Calu3 (cell line): ENCODE results near the gene FSIP1. TPM values are rescaled to one million over a fixed set of nuclear protein-coding genes. Genes with fewer than 3 reads are reported as not detected.

Experiments
- BruUV-seq: library from RNA; stranded (reverse); fragments of 400-500 nt; replicated peaks from 2 replicates; lab custom pipeline; 2021; lab: Mats Ljungman, UMichigan
- CTCF ChIA-PET: fragments of 300-600 bp; sonication (Branson Sonifier 250); formaldehyde crosslinking; loops from one replicate; lab custom pipeline; 2022; ENCODE audit warnings: antibody characterized with exemption; lab: Charles Lee
- DNase-seq: peaks from one replicate; pipeline ENCODE4 v3.0.0; 2022
- H3K27ac Mint-ChIP-seq: one replicate; pipeline ENCODE4 v1.8.0; 2022; ENCODE audit warnings: mixed read lengths; ENCODE audit not compliant: unreplicated experiment
- H3K27me3 Mint-ChIP-seq: one replicate; pipeline ENCODE4 v1.8.0; 2022; ENCODE audit warnings: mixed read lengths; ENCODE audit not compliant: unreplicated experiment
- H3K36me3 Mint-ChIP-seq: one replicate; pipeline ENCODE4 v1.8.0; 2022; ENCODE audit warnings: mild to moderate bottlenecking, moderate library complexity, mixed read lengths; ENCODE audit not compliant: insufficient read depth, unreplicated experiment
- H3K4me1 Mint-ChIP-seq: one replicate; pipeline ENCODE4 v1.8.0; 2022; ENCODE audit warnings: mild to moderate bottlenecking, low read depth, mixed read lengths; ENCODE audit not compliant: unreplicated experiment
- H3K4me3 Mint-ChIP-seq: one replicate; pipeline ENCODE4 v1.8.0; 2022; ENCODE audit warnings: mild to moderate bottlenecking, low read depth, moderate library complexity, mixed read lengths; ENCODE audit not compliant: unreplicated experiment
- H3K9me3 Mint-ChIP-seq: one replicate; pipeline ENCODE4 v1.8.0; 2022; ENCODE audit warnings: low read depth, mixed read lengths; ENCODE audit not compliant: unreplicated experiment
- CTCF ChIP-seq: fragments of 200-600 bp; IDR thresholded peaks from one replicate; pipeline ENCODE4 v1.8.0; 2022; ENCODE audit warnings: antibody characterized with exemption; ENCODE audit not compliant: unreplicated experiment
- intact Hi-C: fragments of 100-400 bp; cut with micrococcal nuclease; formaldehyde crosslinking; loops from one replicate; pipeline ENCODE4 v1.10.0; 2022; ENCODE audit not compliant: unreplicated experiment
- total RNA-seq: library from RNA; stranded (reverse); gene quantifications from 2 replicates; pipeline ENCODE4 v1.2.3, GENCODE V29; 2022

Gene FSIP1
- total RNA-seq, 1 experiment from 2014 or later: 0.28 TPM

GRCh38 chr15:39668457-39668856 is 114.2 kb downstream of the FSIP1 start:
- H3K9me3 Mint-ChIP-seq: no peaks in the 10 kb centered on the region
- H3K27ac Mint-ChIP-seq: no peak overlapping the region
- no peak for TF ChIP-seq CTCF
- no peak overlapping the region for H3K4me3 Mint-ChIP-seq
- CTCF ChIA-PET: interaction anchor here (1.6 kb wide), 1 partner anchor 27 kb away, joined by 3 read pairs; no protein-coding TSS in a partner anchor
- H3K27me3 Mint-ChIP-seq: no peaks in the 10 kb centered on the region
- intact Hi-C loops: loop anchor here (10.0 kb wide), 1 partner anchor 74 kb away; no protein-coding TSS in a partner anchor
- no peaks in the 10 kb centered on the region for H3K36me3 Mint-ChIP-seq
- no TSS peak for BruUV-seq
- H3K4me1 Mint-ChIP-seq: no peaks in the 10 kb centered on the region
- no peak for DNase-seq

GRCh38 chr15:39667382-39668127 is 115.1 kb downstream of the FSIP1 start:
- Mint-ChIP-seq H3K9me3 (no peaks in the 10 kb centered on the region), H3K27ac (no peak overlapping the region), H3K27me3 (no peaks in the 10 kb centered on the region), H3K36me3 (no peaks in the 10 kb centered on the region), H3K4me1 (no peaks in the 10 kb centered on the region), H3K4me3 (no peak overlapping the region)
- TF ChIP-seq CTCF: no peak
- CTCF ChIA-PET: interaction anchor here (1.6 kb wide), 1 partner anchor 26 kb away, joined by 3 read pairs; no protein-coding TSS in a partner anchor
- BruUV-seq: no TSS peak
- DNase-seq: no peak
- intact Hi-C loops: loop anchor here (10.0 kb wide), 1 partner anchor 73 kb away; no protein-coding TSS in a partner anchor

GRCh38 chr15:39666677-39667076 is 116.0 kb downstream of the FSIP1 start:
- H3K27me3 Mint-ChIP-seq: no peaks in the 10 kb centered on the region
- H3K36me3 Mint-ChIP-seq: no peaks in the 10 kb centered on the region
- intact Hi-C loops: loop anchor here (10.0 kb wide), 1 partner anchor 72 kb away; no protein-coding TSS in a partner anchor
- BruUV-seq: no TSS peak
- no peak for DNase-seq
- no peak overlapping the region for H3K27ac Mint-ChIP-seq
- CTCF ChIA-PET: interaction anchor here (1.6 kb wide), 1 partner anchor 25 kb away, joined by 3 read pairs; no protein-coding TSS in a partner anchor
- H3K9me3 Mint-ChIP-seq: no peaks in the 10 kb centered on the region
- no peaks in the 10 kb centered on the region for H3K4me1 Mint-ChIP-seq
- no peak for TF ChIP-seq CTCF
- no peak overlapping the region for H3K4me3 Mint-ChIP-seq

GRCh38 chr15:39665629-39666250 is 116.9 kb downstream of the FSIP1 start:
- Mint-ChIP-seq H3K9me3 (no peaks in the 10 kb centered on the region), H3K4me3 (no peak overlapping the region), H3K36me3 (no peaks in the 10 kb centered on the region), H3K4me1 (no peaks in the 10 kb centered on the region), H3K27ac (no peak overlapping the region), H3K27me3 (no peaks in the 10 kb centered on the region)
- CTCF ChIA-PET: interaction anchor here (0.7 kb wide), 2 partner anchors 41 to 379 kb away, joined by 3 read pairs; no protein-coding TSS in a partner anchor
- intact Hi-C loops: loop anchor here (10.0 kb wide), 1 partner anchor 71 kb away; no protein-coding TSS in a partner anchor
- no peak for DNase-seq
- no TSS peak for BruUV-seq
- TF ChIP-seq CTCF: no peak
